GM12801 (cell line): Measurements from ENCODE around the gene C2orf68.

Experiments used
- TF ChIP-seq, protein P1 (sequence below): IDR thresholded peaks from one replicate; pipeline ENCODE4 v1.5.1; 2011; ENCODE audit warnings: control low read depth; ENCODE audit not compliant: insufficient read length; ENCODE audit errors: extremely low read depth

Gene C2orf68

DNA sequence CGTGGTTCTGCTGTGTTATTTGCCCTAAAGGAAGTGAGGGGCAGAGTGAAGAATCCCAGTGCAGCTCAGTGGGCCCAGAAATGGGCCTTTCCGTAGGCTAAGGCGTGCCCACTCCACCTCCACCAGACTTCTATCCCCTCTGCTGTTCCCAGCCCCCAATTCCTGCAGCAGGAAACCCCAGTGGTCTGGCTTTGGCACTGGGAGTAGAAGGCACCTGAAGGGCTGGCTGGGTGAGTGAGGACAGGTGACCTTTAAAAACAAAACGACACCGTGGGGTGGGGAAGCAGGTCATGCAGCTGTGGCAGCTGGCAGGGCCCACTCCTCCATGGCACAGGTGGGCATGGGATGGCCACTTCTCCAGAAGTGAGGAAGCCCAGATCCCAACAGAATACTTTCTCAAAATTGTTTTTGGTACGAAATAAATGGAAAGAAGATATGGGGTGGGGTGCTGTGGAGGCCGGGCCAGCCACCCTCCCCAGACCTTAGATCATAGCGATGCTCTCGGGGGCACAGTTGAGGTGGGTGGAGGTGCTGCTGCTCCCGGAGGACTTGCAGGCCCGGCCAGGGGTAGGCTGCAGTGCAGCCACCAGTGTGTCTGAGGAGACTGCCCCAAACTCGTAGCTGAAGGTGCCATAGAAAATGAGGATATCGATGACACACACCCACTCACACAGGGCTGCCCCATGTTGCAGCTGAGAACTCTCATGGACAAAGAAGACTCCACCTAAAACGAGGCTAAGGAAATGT lies 13.1 kb downstream of the C2orf68 start:
- TF ChIP-seq, protein P1, sequence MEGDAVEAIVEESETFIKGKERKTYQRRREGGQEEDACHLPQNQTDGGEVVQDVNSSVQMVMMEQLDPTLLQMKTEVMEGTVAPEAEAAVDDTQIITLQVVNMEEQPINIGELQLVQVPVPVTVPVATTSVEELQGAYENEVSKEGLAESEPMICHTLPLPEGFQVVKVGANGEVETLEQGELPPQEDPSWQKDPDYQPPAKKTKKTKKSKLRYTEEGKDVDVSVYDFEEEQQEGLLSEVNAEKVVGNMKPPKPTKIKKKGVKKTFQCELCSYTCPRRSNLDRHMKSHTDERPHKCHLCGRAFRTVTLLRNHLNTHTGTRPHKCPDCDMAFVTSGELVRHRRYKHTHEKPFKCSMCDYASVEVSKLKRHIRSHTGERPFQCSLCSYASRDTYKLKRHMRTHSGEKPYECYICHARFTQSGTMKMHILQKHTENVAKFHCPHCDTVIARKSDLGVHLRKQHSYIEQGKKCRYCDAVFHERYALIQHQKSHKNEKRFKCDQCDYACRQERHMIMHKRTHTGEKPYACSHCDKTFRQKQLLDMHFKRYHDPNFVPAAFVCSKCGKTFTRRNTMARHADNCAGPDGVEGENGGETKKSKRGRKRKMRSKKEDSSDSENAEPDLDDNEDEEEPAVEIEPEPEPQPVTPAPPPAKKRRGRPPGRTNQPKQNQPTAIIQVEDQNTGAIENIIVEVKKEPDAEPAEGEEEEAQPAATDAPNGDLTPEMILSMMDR, result no peak

DNA sequence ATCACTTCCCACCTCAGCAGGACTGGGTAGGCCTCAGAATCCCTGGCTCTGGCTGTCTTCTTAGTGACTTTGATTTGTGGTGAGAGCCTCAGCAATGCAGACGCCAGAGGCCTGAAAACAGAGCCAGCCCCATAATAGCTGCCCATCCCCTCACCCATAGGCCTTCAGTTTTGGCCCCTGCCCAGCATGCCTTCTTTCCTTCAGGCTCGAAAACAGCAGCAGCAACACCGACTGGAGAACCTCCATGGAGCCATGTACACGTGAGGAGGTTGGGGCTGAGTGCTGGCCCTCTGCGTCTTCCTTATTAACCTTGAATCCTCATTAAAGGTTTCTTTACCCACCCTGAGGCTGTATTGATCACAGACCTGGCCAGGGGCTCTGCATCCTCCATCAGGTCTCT lies 14.6 kb downstream of the C2orf68 start:
- TF ChIP-seq, protein P1, result no peak

DNA sequence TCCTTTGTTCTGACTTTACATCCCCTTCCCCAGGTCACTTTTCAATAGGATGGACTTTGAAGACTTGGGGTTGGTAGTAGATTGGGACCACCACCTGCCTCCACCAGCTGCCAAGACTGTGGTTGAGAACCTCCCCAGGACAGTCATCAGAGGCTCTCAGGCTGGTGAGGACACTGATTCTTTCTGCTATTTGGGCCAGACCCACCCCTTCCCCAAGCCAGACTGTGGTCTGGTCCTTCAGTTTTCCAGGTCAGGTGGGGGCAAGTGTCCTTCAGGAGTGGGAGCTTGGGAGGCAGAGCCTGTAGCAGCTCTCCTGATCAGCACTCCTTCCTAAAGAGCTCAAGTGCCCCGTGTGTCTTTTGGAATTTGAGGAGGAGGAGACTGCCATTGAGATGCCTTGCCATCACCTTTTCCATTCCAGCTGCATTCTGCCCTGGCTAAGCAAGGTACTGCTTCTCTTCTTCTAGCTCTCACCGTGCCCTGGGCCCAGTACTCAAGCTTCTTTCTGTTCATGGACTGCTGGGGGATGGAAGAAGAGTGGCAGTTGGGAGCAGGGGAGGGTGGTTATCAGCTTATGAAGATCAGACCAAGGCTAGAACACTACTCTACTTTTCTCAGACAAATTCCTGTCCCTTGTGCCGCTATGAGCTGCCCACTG lies 15.3 kb downstream of the C2orf68 start:
- TF ChIP-seq, protein P1, result no peak

DNA sequence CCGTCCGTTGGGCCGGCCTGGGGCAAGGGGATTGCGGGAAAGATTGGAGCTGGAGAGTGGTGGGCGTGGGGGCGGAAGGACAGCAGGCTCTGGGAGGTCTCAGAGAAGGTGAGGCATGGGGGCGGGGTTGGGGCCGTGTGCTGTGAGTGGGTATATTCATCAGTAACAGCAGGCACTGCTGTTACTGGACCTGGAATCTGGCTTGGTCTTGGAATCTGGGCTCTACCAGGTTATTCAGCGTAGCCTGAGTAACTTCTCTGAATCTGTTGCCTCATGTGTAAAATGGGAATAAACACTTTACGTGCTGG lies 15.9 kb downstream of the C2orf68 start:
- TF ChIP-seq, protein P1, result no peak

DNA sequence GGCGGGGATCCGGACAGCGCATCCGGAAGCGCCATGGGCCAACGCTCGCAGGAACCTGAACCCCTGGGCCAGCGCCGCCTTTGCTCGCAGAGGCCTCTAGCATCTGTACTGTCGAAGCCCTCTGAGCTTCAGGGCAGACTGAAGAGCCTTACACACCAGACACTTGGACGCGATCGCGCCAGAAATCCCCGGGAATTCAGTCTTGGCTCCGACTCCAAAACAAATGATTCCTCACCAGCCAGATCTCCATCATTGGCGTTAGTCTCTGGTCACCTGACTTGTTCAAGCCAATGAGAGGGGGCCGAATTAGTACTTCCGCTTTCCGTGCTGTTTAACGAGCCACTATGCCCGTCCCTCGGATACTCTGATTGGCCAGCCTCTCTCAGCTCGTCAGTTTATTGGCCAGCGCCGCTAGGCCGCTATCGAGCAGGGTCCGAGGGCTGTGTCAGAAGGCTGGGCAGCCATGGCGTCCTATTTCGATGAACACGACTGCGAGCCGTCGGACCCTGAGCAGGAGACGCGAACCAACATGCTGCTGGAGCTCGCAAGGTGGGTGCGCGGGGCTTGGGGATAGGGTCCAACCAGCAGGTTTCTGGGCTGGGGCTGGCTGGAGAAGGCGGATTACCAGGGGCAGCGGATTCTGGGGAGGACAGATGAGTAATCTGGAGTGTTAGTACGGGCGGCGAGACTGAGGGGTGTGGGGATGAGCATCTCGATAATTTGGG lies 16.4 kb downstream of the C2orf68 start, which contains the start of gene RNF181:
Gene RNF181 (plus strand): TSS at position 445 of the 725 bp plus-strand sequence. CDS start 19 bp downstream, at position 464.
- TF ChIP-seq, protein P1, result no peak

DNA sequence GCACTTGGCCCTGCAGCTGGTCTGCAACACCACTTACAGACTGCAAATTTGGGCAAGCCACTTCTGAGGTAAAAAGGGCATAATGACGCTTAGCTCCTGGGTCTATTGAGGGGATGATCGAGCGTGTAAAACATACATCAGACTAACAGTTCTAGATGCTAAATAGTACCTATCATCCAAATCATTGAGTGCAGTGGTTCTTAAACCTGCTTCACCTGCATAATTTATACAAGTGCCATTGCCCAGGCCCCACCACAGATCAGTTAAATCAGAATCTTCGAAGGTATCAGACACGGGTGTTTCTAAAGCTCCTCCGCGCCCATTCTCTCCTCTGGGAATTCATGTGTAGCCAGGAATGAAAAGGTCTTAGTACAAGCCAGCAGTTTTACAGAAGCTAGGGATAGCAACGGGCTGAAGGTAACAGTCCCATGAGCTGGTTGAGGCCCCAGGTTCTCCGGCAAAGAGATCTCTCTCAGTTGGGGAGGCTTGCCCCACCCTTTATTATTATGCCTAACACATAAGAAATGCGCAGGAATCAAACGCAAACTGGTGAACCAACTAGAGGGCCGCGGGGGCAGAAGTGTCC lies 17.1 kb downstream of the C2orf68 start:
- TF ChIP-seq, protein P1, result no peak

DNA sequence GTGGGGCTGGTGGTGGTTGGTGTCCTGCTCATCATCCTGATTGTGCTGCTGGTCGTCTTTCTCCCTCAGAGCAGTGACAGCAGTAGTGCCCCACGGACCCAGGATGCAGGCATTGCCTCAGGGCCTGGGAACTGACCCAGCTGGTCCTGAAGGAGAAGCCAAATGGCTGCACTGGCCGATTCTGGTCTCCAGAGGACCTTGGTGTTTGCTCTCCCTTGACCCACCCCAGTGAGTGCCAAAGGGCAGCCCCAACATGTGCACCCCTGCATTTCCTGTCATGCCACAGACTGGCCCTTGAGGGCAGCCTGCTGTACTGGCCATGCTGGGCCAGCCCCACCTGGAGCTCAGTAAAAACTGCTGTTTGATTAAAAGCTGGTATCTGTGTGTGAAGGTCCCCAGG lies 18.8 kb downstream of the C2orf68 start:
- TF ChIP-seq, protein P1, result no peak
